ENCODE data around the gene DCDC2B.
A peak's percentile ranks its signal among the peaks of the same experiment; 100 is the strongest.

The DCDC2B gene

GRCh38 chr1:32198237-32199042, 10.4 kb upstream of the DCDC2B start:
- Histone ChIP-seq H3K14ac (ENCODE audit: low read length) (no peak overlapping the region), H3K27me3 (ENCODE audit: control insufficient read depth in 3 of 3, insufficient read depth in 3 of 3, low read depth in 1 of 3, low read length in 3 of 3) (no peaks in the 10 kb centered on the region), H3K36me3 (replicated peaks in 1 of 2; ENCODE audit: control insufficient read depth in 2 of 2, insufficient read depth in 2 of 2, low read length in 2 of 2) (peaks cover 38 to 54% of the 10 kb centered on the region in 2 donors), H3K4me1 (ENCODE audit: control insufficient read depth in 2 of 2, insufficient read depth in 1 of 2, low read depth in 1 of 2, low read length in 2 of 2) (peaks cover 20 to 23% of the 10 kb centered on the region in 2 donors), H2BK5ac (ENCODE audit: low read length) (no peak overlapping the region), H3K4me2 (ENCODE audit: insufficient read depth, low read length, poor library complexity, severe bottlenecking) (no peak overlapping the region), H3K27ac (replicated peaks; ENCODE audit: low read length) (no peak overlapping the region), H3K23ac (ENCODE audit: low read depth, low read length, poor library complexity) (no peak overlapping the region), H2AFZ (ENCODE audit: low read length) (no peak overlapping the region), H2AK5ac (ENCODE audit: low read depth, low read length) (no peak overlapping the region), H2BK120ac (ENCODE audit: low read depth, low read length) (no peak overlapping the region), H3K9ac (ENCODE audit: low read depth, low read length, poor library complexity) (no peak overlapping the region), H4K91ac (ENCODE audit: low read depth, low read length, poor library complexity) (no peak overlapping the region), H3K18ac (ENCODE audit: low read length) (no peak overlapping the region), H4K8ac (ENCODE audit: low read depth, low read length) (no peak overlapping the region), H2BK15ac (ENCODE audit: low read length) (no peak overlapping the region), H3K79me1 (ENCODE audit: low read depth, low read length) (no peaks in the 10 kb centered on the region), H3K9me3 (replicated peaks in 1 of 2; ENCODE audit: control insufficient read depth in 2 of 2, insufficient read depth in 1 of 2, low read depth in 1 of 2, low read length in 2 of 2) (no peaks in the 10 kb centered on the region), H3K4ac (ENCODE audit: low read length) (no peak overlapping the region), H2BK12ac (ENCODE audit: low read length) (no peak overlapping the region), H3K4me3 (ENCODE audit: low read length in 2 of 2) (no peak overlapping the region)
- no peak for DNase-seq (ENCODE audit: low spot score)
- no CpG with 5 or more reads among the region's 3 CpGs for WGBS, 2 donors (ENCODE audit: extremely low coverage in 2 of 2, insufficient read length in 2 of 2, insufficient replicate concordance in 1 of 2)

DNA sequence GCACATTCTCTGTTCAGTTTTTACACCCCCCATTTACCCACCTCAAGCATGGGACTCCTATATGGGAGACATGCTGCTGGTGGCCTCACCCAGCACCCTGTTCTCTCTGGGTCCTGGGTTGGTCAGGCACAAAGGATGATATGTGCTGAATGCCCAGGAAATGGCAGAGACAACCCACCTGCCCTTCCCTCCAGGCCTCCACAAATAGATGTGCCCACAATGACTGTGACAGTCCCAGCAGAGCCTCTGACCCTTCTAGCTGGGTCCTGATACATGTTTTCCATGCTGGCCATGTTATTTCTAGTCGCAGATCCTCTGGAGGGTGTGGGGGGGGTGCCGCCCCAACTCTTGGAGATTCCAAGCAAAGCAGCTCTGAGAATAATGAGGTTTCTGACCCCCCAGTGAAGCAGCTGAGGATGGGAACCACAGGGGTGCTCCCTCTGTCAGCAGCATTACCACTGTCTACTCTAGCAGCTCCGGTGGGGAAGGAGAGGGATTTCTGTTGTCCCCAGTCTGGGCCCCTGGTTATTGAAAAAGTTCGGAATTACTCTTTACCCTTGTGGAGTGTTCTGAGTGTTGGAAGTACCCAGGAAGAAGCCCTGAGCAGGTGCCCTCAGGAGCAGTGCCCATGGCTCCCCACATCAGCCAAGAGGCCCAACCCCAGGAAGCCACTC, 9.7 kb upstream of the DCDC2B start:
- Histone ChIP-seq H3K4ac (ENCODE audit: low read length) (no peak overlapping the region), H3K18ac (ENCODE audit: low read length) (peak overlapping the region; percentile 50), H3K14ac (ENCODE audit: low read length) (no peak overlapping the region), H3K4me1 (ENCODE audit: control insufficient read depth in 2 of 2, insufficient read depth in 1 of 2, low read depth in 1 of 2, low read length in 2 of 2) (peaks cover 20 to 23% of the 10 kb centered on the region in 2 donors), H3K27me3 (ENCODE audit: control insufficient read depth in 3 of 3, insufficient read depth in 3 of 3, low read depth in 1 of 3, low read length in 3 of 3) (peaks cover 0 to 2% (median 0%) of the 10 kb centered on the region in 3 experiments), H4K8ac (ENCODE audit: low read depth, low read length) (peak overlapping the region; percentile 29), H3K36me3 (replicated peaks in 1 of 2; ENCODE audit: control insufficient read depth in 2 of 2, insufficient read depth in 2 of 2, low read length in 2 of 2) (peaks cover 32 to 46% of the 10 kb centered on the region in 2 donors), H3K4me2 (ENCODE audit: insufficient read depth, low read length, poor library complexity, severe bottlenecking) (no peak overlapping the region), H2BK12ac (ENCODE audit: low read length) (peak overlapping the region; percentile 35), H3K27ac (replicated peaks; ENCODE audit: low read length) (no peak overlapping the region), H2BK120ac (ENCODE audit: low read depth, low read length) (no peak overlapping the region), H3K9ac (ENCODE audit: low read depth, low read length, poor library complexity) (peak overlapping the region; percentile 71), H2BK15ac (ENCODE audit: low read length) (peak overlapping the region; percentile 69), H3K79me1 (ENCODE audit: low read depth, low read length) (no peaks in the 10 kb centered on the region), H3K4me3 (ENCODE audit: low read length in 2 of 2) (peak overlapping the region in 1 of 2 donors; percentile 56), H2AFZ (ENCODE audit: low read length) (no peak overlapping the region), H4K91ac (ENCODE audit: low read depth, low read length, poor library complexity) (no peak overlapping the region), H3K9me3 (replicated peaks in 1 of 2; ENCODE audit: control insufficient read depth in 2 of 2, insufficient read depth in 1 of 2, low read depth in 1 of 2, low read length in 2 of 2) (no peaks in the 10 kb centered on the region), H3K23ac (ENCODE audit: low read depth, low read length, poor library complexity) (no peak overlapping the region), H2AK5ac (ENCODE audit: low read depth, low read length) (peak overlapping the region; percentile 80), H2BK5ac (ENCODE audit: low read length) (no peak overlapping the region)
- no peak for DNase-seq (ENCODE audit: low spot score)
- no CpG with 5 or more reads among the region's 4 CpGs for WGBS, 2 donors (ENCODE audit: extremely low coverage in 2 of 2, insufficient read length in 2 of 2, insufficient replicate concordance in 1 of 2)

- no peak overlapping the region for H3K14ac ChIP-seq (ENCODE audit: low read length)
- H3K27me3 ChIP-seq (ENCODE audit: control insufficient read depth in 3 of 3, insufficient read depth in 3 of 3, low read depth in 1 of 3, low read length in 3 of 3), result peaks cover 0 to 2% (median 0%) of the 10 kb centered on the region in 3 experiments
- H3K9me3 ChIP-seq (replicated peaks in 1 of 2; ENCODE audit: control insufficient read depth in 2 of 2, insufficient read depth in 1 of 2, low read depth in 1 of 2, low read length in 2 of 2), result no peaks in the 10 kb centered on the region
- DNase-seq (ENCODE audit: low spot score), result no peak
- H2BK15ac ChIP-seq (ENCODE audit: low read length), result peak overlapping the region; percentile 69
- peak overlapping the region; percentile 71 for H3K9ac ChIP-seq (ENCODE audit: low read depth, low read length, poor library complexity)
- peak overlapping the region; percentile 29 for H4K8ac ChIP-seq (ENCODE audit: low read depth, low read length)
- H3K27ac ChIP-seq (replicated peaks; ENCODE audit: low read length), result peak overlapping the region; percentile 80
- H3K79me1 ChIP-seq (ENCODE audit: low read depth, low read length), result no peaks in the 10 kb centered on the region
- peak overlapping the region; percentile 82 for H2AFZ ChIP-seq (ENCODE audit: low read length)
- peak overlapping the region; percentile 58 for H3K18ac ChIP-seq (ENCODE audit: low read length)
- H2BK12ac ChIP-seq (ENCODE audit: low read length), result peak overlapping the region; percentile 35
- H3K4me2 ChIP-seq (ENCODE audit: insufficient read depth, low read length, poor library complexity, severe bottlenecking), result peak overlapping the region; percentile 78
- no peak overlapping the region for H3K4ac ChIP-seq (ENCODE audit: low read length)
- H2BK5ac ChIP-seq (ENCODE audit: low read length), result no peak overlapping the region
- H3K23ac ChIP-seq (ENCODE audit: low read depth, low read length, poor library complexity), result peak overlapping the region; percentile 25
- WGBS, 2 donors (ENCODE audit: extremely low coverage in 2 of 2, insufficient read length in 2 of 2, insufficient replicate concordance in 1 of 2), result no CpG with 5 or more reads among the region's 6 CpGs
- H3K4me3 ChIP-seq (ENCODE audit: low read length in 2 of 2), result peak overlapping the region in 1 of 2 donors; percentile 56
- peaks cover 29 to 41% of the 10 kb centered on the region in 2 donors for H3K36me3 ChIP-seq (replicated peaks in 1 of 2; ENCODE audit: control insufficient read depth in 2 of 2, insufficient read depth in 2 of 2, low read length in 2 of 2)
- H2AK5ac ChIP-seq (ENCODE audit: low read depth, low read length), result peak overlapping the region; percentile 80
- H4K91ac ChIP-seq (ENCODE audit: low read depth, low read length, poor library complexity), result no peak overlapping the region
- peaks cover 20 to 23% of the 10 kb centered on the region in 2 donors for H3K4me1 ChIP-seq (ENCODE audit: control insufficient read depth in 2 of 2, insufficient read depth in 1 of 2, low read depth in 1 of 2, low read length in 2 of 2)
- no peak overlapping the region for H2BK120ac ChIP-seq (ENCODE audit: low read depth, low read length)
Observed at GRCh38 chr1:32199717-32200072, 9.2 kb upstream of the DCDC2B start.

Measured in neuronal stem cell (in vitro differentiated cells).